ENCODE measurements around the gene TIGD7. TPM values are rescaled to one million over a fixed set of nuclear protein-coding genes. Genes with fewer than 3 reads are reported as not detected.

TIGD7 gene
- polyA plus RNA-seq (2012; ENCODE audit: low read depth, missing spikeins), result 1.7 TPM

DNA sequence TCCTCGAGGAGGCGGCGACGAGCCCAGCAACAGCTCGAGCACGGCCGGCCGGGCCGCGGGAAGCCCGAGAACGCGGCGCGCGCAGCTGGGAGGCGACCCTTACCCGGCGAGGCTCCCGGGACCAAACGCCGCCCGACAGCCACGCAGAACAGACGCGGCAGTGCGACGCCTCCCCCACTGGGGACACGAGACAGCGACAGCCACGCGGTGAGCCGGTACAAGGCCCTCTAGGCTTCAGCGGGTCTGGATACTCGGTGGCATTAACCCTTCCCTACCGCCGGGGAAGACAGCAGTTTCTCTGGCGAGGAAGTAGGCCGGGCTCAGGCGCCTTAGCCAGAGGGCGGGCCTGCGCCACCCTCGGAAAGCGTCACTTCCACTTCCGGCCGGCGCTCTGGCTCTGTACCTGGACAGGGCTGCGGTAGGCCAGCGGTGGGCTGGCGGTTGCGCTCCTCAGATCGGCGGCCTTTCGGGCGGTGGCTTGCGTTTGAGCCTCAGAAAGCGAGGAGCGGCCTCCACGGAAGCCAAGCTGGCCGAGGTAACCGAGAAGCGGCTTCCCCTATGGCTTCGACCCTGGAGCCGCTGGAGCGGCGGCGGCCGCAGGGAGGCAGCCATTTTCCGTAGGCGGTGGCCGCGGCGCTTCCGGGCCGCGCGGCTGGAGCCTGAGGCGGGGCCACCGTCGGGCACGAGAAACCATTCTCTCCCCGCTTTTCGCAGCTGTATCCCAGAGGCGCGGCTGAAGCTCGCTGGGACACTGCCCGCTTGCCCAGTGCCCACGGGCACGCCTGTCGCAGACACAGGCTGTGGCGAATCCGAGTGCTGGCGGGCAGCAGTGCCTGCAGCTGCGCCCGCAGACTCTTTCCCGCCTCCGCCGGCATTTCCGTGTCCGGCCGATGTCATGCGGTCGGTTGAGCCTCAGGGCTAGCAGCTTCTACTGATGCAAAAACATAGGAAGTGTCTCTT lies at the start of gene TIGD7, which contains the start of gene ZNF75A:
Gene TIGD7 (minus strand): TSS at position 322 of the 960 bp plus-strand sequence. CDS start 4,816 bp downstream, outside the sequence.
Gene ZNF75A (plus strand): TSS at position 389 of the 960 bp plus-strand sequence. CDS start 2,932 bp downstream, outside the sequence.
- peak; percentile 97 for FAIRE-seq
- peak; percentile 73 for TF ChIP-seq POU2F2 (IDR thresholded peaks at IDR 0.05; ENCODE audit: low read depth, low read length)
- no peak for TF ChIP-seq PAX5 (IDR thresholded peaks at IDR 0.05; ENCODE audit: insufficient read depth, low read length, severe bottlenecking)
- TF ChIP-seq POLR2AphosphoS5 (IDR thresholded peaks at IDR 0.05; ENCODE audit: low read depth, low read length), result peak; percentile 91
- TF ChIP-seq SPI1 (IDR thresholded peaks at IDR 0.05; ENCODE audit: low read depth, low read length), result peak; percentile 52
- TF ChIP-seq TAF1 (IDR thresholded peaks at IDR 0.05; ENCODE audit: low read depth, low read length), result peak; percentile 88
- TF ChIP-seq POLR2A (IDR thresholded peaks at IDR 0.05; ENCODE audit: low read depth, low read length), result peak; percentile 85
- peak; percentile 88 for DNase-seq (ENCODE audit: insufficient read length, low spot score)

GRCh38 chr16:3349175-3349574 lies 43.9 kb upstream of the TIGD7 start:
- DNase-seq (ENCODE audit: insufficient read length, low spot score), result no peak
- no peak for FAIRE-seq
- no peak for TF ChIP-seq POLR2A (IDR thresholded peaks at IDR 0.05; ENCODE audit: low read depth, low read length)
- no peak for TF ChIP-seq POLR2AphosphoS5 (IDR thresholded peaks at IDR 0.05; ENCODE audit: low read depth, low read length)
- no peak for TF ChIP-seq SPI1 (IDR thresholded peaks at IDR 0.05; ENCODE audit: low read depth, low read length)
- TF ChIP-seq PAX5 (IDR thresholded peaks at IDR 0.05; ENCODE audit: insufficient read depth, low read length, severe bottlenecking), result no peak
- no peak for TF ChIP-seq TAF1 (IDR thresholded peaks at IDR 0.05; ENCODE audit: low read depth, low read length)
- TF ChIP-seq POU2F2 (IDR thresholded peaks at IDR 0.05; ENCODE audit: low read depth, low read length), result no peak

GRCh38 chr16:3348547-3349167 lies 43.4 kb upstream of the TIGD7 start:
- TF ChIP-seq POLR2AphosphoS5 (IDR thresholded peaks at IDR 0.05; ENCODE audit: low read depth, low read length) (no peak), TAF1 (IDR thresholded peaks at IDR 0.05; ENCODE audit: low read depth, low read length) (no peak), POU2F2 (IDR thresholded peaks at IDR 0.05; ENCODE audit: low read depth, low read length) (no peak), PAX5 (IDR thresholded peaks at IDR 0.05; ENCODE audit: insufficient read depth, low read length, severe bottlenecking) (no peak), SPI1 (IDR thresholded peaks at IDR 0.05; ENCODE audit: low read depth, low read length) (no peak), POLR2A (IDR thresholded peaks at IDR 0.05; ENCODE audit: low read depth, low read length) (no peak)
- FAIRE-seq (peak; percentile 51), DNase-seq (ENCODE audit: insufficient read length, low spot score) (no peak)

DNA sequence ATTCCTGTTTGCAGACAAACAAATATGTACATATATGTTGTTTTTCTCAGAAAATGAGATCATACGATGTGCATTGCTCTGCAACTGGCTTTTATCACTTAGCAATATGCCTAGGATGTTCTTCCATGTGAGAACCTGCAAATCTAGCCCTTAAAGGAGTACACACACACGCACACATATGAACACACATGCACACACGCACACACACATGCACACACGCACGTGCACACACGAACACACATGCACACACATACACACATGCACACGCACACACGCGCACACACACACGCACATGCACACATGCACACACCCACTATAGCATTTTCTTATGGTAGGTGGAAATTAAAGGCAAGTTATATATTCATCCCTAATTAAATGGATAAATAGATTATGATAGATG lies 42.4 kb upstream of the TIGD7 start:
- DNase-seq (ENCODE audit: insufficient read length, low spot score), result no peak
- no peak for FAIRE-seq

DNA sequence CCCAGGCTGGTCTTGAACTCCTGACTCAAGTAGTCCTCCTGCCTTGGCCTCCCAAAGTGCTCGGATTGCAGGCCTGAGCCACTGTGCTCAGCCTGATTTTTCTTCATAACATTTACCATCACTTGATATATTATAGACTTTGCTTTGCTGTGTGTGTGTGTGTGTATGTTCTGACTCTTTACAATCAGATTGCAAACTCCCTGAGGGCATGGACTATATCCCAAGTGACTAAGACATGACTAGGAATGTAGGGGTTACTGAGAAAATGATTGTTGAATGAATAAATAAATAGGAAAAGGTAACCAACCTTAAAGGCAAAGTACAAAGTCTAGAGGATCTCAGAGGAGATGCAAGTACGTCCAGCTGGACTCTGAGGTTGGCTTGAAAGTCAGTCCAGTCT lies 40.8 kb upstream of the TIGD7 start:
- DNase-seq (ENCODE audit: insufficient read length, low spot score), result no peak
- FAIRE-seq, result no peak
- no peak for TF ChIP-seq POLR2AphosphoS5 (IDR thresholded peaks at IDR 0.05; ENCODE audit: low read depth, low read length)
- no peak for TF ChIP-seq POU2F2 (IDR thresholded peaks at IDR 0.05; ENCODE audit: low read depth, low read length)
- no peak for TF ChIP-seq TAF1 (IDR thresholded peaks at IDR 0.05; ENCODE audit: low read depth, low read length)
- no peak for TF ChIP-seq POLR2A (IDR thresholded peaks at IDR 0.05; ENCODE audit: low read depth, low read length)

More for the DNA sequence above, 42.4 kb upstream of the TIGD7 start:
- TF ChIP-seq TAF1 (IDR thresholded peaks at IDR 0.05; ENCODE audit: low read depth, low read length), result no peak
- TF ChIP-seq PAX5 (IDR thresholded peaks at IDR 0.05; ENCODE audit: insufficient read depth, low read length, severe bottlenecking), result no peak
- no peak for TF ChIP-seq POLR2AphosphoS5 (IDR thresholded peaks at IDR 0.05; ENCODE audit: low read depth, low read length)

DNA sequence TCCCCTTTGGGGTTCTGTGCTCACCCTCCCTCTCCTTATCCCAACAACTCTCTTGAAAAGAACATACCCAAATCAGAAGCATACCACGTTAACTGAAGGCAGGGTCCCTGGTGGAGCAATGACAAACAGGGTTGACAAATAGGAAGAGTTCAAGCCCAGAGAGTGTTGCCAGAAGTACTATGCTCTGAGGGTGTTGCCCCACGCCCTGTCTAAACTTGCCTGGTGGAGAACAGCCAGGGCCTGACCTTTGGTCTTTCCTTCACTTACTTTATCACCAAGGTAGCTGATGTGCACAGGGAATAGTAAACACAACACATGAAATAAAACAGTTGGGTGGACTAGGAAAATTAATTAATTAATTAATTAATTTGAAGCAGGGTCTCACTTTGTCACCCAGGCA lies 23.4 kb upstream of the TIGD7 start:
- FAIRE-seq (no peak), DNase-seq (ENCODE audit: insufficient read length, low spot score) (no peak)
- TF ChIP-seq SPI1 (IDR thresholded peaks at IDR 0.05; ENCODE audit: low read depth, low read length) (no peak), POU2F2 (IDR thresholded peaks at IDR 0.05; ENCODE audit: low read depth, low read length) (no peak), POLR2AphosphoS5 (IDR thresholded peaks at IDR 0.05; ENCODE audit: low read depth, low read length) (no peak), TAF1 (IDR thresholded peaks at IDR 0.05; ENCODE audit: low read depth, low read length) (no peak), POLR2A (IDR thresholded peaks at IDR 0.05; ENCODE audit: low read depth, low read length) (no peak)

GRCh38 chr16:3328104-3328503 lies 22.9 kb upstream of the TIGD7 start:
- DNase-seq (ENCODE audit: insufficient read length, low spot score) (no peak), FAIRE-seq (no peak)
- TF ChIP-seq POLR2A (IDR thresholded peaks at IDR 0.05; ENCODE audit: low read depth, low read length), result no peak
- no peak for TF ChIP-seq POLR2AphosphoS5 (IDR thresholded peaks at IDR 0.05; ENCODE audit: low read depth, low read length)
- no peak for TF ChIP-seq POU2F2 (IDR thresholded peaks at IDR 0.05; ENCODE audit: low read depth, low read length)
- TF ChIP-seq PAX5 (IDR thresholded peaks at IDR 0.05; ENCODE audit: insufficient read depth, low read length, severe bottlenecking), result no peak
- TF ChIP-seq SPI1 (IDR thresholded peaks at IDR 0.05; ENCODE audit: low read depth, low read length), result no peak
- TF ChIP-seq TAF1 (IDR thresholded peaks at IDR 0.05; ENCODE audit: low read depth, low read length), result no peak

- FAIRE-seq, result no peak
- no peak for DNase-seq (ENCODE audit: insufficient read length, low spot score)
Observed at GRCh38 chr16:3327514-3327913, 22.3 kb upstream of the TIGD7 start.

DNA sequence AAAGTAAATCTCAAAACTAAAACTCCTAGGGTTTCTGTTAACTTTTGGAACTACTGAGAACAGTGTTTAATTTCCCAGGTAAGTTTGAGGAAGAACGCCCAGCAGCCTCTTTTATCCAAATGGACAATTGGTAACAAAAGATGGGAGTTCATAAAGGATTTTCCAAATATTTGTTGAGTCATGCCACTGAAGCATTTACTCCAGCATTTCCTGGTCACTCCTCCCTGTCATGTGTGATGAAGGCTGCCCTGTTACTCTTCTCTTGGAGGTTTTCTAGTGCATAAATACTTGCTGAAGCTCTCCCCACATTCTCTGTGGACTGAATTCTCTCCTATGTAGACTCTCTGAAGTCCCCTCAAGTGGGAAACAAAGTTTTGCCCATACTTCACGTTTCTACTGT lies 16.6 kb upstream of the TIGD7 start:
- TF ChIP-seq TAF1 (IDR thresholded peaks at IDR 0.05; ENCODE audit: low read depth, low read length), result no peak
- TF ChIP-seq SPI1 (IDR thresholded peaks at IDR 0.05; ENCODE audit: low read depth, low read length), result no peak
- TF ChIP-seq POLR2AphosphoS5 (IDR thresholded peaks at IDR 0.05; ENCODE audit: low read depth, low read length), result no peak
- no peak for TF ChIP-seq POLR2A (IDR thresholded peaks at IDR 0.05; ENCODE audit: low read depth, low read length)
- TF ChIP-seq PAX5 (IDR thresholded peaks at IDR 0.05; ENCODE audit: insufficient read depth, low read length, severe bottlenecking), result no peak
- TF ChIP-seq POU2F2 (IDR thresholded peaks at IDR 0.05; ENCODE audit: low read depth, low read length), result no peak
- DNase-seq (ENCODE audit: insufficient read length, low spot score) (no peak), FAIRE-seq (no peak)

More at GRCh38 chr16:3327514-3327913, 22.3 kb upstream of the TIGD7 start:
- no peak for TF ChIP-seq PAX5 (IDR thresholded peaks at IDR 0.05; ENCODE audit: insufficient read depth, low read length, severe bottlenecking)
- TF ChIP-seq TAF1 (IDR thresholded peaks at IDR 0.05; ENCODE audit: low read depth, low read length), result no peak
- TF ChIP-seq POU2F2 (IDR thresholded peaks at IDR 0.05; ENCODE audit: low read depth, low read length), result no peak
- TF ChIP-seq POLR2A (IDR thresholded peaks at IDR 0.05; ENCODE audit: low read depth, low read length), result no peak
- no peak for TF ChIP-seq SPI1 (IDR thresholded peaks at IDR 0.05; ENCODE audit: low read depth, low read length)
- TF ChIP-seq POLR2AphosphoS5 (IDR thresholded peaks at IDR 0.05; ENCODE audit: low read depth, low read length), result no peak
